Fibroblast of skin of left quadriceps (primary cell): ENCODE results near the gene CGNL1.

Experiments used
- DNase-seq, 2 experiments: peaks; one replicate each; pipeline ENCODE4 v3.0.0-alpha.2; 2013; ENCODE audit warnings: low read depth in 2 of 2

Gene CGNL1

DNA sequence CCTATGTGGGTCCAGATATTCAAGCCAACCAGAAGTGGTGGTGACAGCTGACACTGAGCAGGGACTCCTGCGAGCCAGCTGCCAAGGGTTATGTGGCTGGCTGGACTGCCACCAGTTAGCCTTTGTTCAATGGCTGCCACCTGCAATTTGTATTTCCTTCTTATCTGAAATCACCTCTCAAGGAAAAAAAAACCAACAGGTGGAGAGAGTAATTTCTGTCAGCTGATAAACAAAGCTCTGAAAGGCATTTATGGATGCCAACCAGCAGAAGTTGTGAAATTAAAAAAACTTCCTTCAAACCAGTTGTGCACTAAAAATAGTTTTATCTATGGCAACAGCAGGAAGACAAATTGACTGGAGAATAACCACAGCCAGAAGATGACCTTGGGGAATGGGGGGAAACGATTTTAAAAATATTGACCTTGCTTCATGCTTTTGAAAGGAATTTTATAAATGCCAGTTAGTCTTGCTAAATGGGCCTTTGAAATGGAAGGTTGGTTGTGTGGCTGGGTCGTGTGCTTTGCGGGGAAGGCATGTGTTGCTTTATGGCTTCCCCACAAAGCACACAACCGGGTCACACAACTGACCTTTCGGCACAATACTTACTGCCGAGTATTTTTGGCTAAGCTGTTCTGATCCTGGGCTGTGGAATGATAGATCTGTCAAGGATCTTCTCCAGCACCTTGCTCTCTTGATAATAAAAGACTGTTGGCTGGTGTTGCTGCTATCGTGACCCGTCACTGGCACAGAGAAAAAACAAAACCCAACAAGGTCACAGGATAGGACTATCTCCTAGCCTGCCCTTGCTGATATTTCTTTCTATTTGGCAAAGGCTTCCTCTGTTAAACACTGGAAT is 218.9 kb downstream of the CGNL1 start:
- no peak for DNase-seq

DNA sequence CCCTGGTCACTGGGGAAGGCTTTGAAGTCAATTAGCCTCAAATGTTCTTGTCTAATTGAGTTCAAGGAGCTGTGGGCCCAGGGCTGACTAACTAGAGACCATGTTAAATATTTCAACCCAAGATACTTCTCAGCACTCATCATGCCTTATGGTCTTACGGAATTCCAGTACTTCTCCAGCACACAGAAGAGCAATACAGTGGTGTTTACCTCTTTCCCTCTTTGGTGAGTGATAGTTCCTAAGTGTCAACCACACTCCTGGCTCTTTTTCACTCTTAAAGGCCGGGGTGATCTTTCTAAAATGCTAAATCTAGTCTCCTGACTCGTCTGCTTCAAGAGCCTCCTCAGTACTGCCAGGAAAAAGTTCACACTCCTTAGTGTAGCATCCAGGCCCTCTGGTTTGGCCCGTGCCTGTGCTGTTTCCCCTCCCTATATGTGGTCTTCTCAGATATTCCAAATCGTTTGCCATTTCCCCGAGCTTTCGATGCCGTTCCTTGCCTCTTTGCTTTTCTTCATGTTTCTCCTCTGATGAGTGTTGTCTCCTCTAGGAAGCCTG is 220.1 kb downstream of the CGNL1 start:
- no peak for DNase-seq

DNA sequence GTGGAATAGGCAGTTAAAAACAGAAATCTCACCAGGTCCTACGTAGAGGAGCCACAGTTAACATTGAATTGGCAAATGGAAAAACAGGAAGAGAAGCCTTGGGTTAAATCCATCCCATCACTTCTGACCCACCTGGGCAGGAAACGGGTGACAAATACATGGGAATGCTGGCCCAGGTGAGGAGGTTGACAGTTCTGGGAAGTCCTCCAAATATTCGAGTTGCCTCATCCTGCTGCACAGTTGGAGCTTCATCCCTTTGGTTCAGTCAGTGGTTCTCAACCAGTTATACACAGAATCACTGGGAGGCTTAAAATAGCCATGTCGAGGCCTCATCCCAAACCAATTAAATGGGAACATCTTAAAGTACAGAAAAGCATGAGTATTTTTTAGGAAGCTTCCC is 220.7 kb downstream of the CGNL1 start:
- no peak for DNase-seq

DNA sequence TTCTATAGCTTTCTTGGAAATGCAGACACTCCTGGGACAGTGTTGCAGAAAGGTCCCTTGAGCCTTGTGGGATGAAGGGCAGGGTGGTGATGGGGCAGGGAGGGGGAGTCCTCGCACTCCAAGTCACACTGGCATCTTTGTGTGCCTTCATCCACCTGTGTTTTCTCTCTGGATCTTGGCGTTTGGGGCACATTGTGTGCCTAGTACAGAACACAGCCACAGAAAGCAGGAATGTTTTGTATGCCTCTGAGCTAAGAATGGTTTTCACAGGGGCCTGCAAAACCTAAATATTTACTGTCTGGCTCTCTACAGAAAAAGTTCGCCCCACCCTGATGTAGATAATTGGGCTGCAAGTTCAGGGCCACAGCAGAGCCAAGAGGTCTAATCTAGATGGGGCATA is 221.1 kb downstream of the CGNL1 start:
- DNase-seq = no peak

DNA sequence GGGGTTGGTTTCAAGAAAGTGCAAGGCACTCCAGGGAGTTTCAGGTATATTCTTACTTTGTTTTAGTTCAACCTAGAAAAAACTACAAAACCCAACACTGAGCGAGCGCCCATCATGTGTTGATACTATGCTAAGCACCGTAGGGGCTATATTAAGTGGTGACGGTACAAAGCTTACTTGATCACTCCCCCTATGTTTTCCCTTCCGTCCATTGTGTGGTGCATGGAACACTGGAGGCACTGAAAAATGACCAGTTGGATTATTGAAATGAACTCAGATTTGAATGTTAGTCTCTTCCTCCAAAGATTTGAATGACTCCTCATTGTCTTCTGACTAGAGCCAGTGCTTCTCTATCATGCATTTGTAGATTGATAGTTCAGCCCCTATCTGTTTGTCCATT is 222.0 kb downstream of the CGNL1 start:
- no peak for DNase-seq

DNA sequence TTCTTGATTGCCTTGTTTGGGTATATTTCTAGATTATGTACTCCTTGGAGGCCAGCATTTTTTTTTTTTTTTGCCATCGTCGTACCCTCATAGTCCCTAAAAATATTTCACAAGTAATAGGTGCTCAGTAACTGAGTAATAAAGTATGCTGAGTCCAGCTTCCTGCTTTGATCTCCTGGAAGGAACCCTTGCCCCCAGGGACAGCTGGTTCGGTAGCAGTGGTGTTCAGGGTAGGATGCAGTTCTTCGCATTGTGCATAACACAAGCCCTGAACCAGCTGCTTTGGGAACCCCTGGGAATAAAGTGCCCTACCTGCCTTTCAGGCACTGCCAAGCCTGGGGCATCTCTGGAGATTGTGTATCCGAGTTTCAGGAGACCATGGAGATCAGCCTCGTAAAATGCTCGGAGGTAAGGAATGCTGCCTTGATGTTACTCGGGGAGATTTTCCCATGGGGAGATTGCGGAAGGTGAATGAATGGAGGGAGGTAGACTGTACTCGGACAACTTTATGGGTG is 223.0 kb downstream of the CGNL1 start:
- DNase-seq = no peak

DNA sequence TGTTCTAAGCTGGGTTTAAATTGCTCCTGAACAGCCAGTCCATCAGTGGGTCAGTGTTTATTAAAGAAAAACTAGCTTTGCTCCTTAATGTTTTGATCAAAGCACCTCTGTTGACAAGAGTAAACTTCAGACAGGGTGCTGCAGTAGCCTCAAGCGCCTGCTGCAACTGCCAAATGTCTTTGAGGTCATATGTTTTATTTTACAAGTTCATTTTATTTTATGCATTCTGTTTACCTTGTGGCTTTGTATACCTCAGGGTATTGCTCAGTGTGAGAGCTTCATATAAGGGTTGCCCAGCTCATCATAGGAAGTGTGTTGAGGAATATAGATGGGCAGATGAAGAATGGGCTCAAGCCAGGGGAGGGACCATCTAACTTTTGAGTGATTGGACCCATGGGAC is 223.9 kb downstream of the CGNL1 start:
- no peak for DNase-seq
